Measurements from ENCODE around the gene TRIM17.
"Not testable (repeated sequence)": the region's sequence is repeated elsewhere in the genome, so short reads cannot be mapped to it uniquely, and the experiment has no call there.

TRIM17 gene

DNA sequence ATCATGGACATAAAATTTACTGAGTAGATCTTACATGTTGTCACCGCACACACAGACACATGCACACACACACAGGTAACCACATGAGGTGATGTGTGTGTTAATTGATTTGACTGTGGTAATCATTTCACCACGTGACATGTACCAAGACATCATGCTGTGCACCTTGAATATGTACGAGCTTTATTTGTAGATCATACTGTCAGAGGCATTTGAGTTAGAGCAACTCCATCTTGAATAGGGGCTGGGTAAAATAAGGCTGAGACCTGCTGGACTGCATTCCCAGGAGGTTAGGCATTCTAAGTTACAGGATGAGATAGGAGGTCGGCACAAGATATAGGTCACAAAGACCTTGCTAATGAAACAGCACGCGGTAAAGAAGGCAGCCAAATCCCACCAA is 31.7 kb upstream of the TRIM17 start:
- no peak for DNase-seq

DNA sequence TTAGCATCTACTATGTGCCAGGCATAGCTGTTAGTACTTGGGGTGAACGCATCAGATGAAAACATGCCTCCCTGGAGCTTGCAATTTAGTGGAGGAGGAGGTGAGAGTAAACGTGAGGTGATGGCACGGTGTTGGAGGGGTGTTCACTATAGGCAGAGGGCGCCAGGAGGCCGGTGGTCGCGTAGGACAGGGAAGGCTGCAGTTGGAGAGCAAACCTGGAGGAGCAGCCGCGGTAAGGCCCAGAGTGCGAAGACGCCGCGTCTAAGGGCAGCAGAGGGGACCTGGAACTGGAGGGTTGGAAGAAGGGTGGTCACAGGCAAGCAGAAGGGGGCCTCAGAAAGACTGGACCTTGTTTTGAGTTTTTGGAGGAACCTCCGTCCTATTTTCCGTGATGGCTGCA is 30.2 kb upstream of the TRIM17 start:
- no peak for DNase-seq

DNA sequence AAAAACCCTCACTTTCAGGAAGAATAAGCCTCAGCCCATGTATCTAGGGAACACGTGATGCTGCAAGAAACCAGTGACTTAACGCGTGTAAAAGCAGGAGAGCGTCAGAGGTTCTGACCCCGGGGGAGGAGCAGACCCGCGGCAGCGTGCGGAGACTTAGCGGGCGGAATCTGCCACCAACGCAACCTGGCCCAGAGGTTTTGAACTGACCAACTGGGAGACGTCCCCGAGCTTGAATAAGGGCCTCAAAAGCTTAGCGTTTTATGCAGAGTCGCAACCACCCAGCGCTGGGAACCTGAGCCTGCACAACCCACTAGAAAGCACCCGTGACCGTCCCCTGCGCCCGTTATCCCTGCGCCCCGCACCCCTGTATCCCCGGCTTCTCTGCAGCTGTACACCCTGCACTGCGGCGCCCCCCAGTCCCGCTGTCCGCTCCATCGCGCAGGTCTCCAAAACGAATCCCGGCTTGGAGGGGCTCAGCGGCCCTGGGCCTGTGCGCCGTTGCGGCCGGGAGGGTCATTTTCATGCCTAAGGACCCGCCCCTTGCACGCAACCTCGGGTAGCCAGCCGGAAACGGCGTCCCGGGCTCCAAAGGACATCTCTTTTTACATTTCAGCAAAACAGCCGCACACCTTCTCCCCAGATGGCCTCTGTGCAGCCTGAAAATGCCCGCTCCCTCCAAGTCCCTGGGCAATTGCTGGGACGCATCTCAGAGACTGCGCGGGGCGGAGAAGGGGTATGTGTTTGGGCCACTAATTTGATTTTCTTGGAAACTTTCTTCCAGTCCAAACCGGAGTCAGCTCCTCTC is 29.4 kb upstream of the TRIM17 start:
- DNase-seq = no peak

GRCh38 chr1:228445490-228445842 is 28.8 kb upstream of the TRIM17 start:
- DNase-seq = no peak

GRCh38 chr1:228443395-228443794 is 26.7 kb upstream of the TRIM17 start:
- no peak for DNase-seq

- DNase-seq = no peak
These were observed 24.3 kb upstream of the TRIM17 start for GRCh38 chr1:228440761-228441500.

GRCh38 chr1:228438266-228438665 is 21.6 kb upstream of the TRIM17 start:
- no peak for DNase-seq

DNA sequence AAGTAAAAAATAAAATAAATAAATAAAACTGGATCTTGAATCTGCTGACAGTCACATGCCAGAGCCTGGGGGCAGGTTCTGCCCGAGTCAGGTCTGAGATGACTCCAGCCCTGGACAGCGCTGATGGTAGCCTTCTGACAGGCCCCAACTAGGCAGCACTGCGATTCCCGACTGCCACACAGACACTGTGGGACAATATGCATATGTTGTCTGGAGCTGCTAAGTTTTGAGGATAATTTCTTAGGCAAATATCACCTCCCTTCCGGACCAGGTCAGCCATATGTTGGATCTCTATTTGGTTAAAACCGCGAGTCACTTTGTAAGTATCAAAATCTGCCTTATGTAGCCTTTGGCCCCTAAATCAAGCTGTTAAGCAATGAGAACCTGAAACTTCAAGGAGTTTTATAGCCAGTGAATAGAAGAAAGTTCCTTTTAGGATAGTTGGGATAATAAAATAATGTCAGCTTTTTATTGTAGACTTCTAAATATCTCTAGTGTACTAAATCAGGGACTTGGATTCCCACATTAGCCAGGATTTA is 20.8 kb upstream of the TRIM17 start:
- no peak for DNase-seq

DNA sequence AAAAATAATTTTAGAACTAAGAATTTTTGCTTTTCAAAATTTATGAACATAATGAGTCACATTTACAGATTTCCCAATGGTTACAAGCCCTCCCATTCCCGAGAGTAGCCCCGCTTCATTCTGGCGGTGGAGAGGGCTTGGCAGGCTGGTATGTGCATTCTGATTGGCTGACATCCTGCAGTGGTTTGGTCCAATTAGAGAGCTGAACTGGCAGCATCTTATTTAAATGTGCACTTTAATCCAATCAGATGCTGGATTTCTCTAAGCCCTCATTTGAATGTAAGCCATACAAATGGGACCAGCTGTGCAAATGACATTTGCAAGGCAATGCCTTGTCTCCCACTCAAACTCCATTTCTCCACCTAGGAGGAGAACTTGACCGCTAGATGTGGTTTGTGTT is 18.0 kb upstream of the TRIM17 start:
- no peak for DNase-seq

DNA sequence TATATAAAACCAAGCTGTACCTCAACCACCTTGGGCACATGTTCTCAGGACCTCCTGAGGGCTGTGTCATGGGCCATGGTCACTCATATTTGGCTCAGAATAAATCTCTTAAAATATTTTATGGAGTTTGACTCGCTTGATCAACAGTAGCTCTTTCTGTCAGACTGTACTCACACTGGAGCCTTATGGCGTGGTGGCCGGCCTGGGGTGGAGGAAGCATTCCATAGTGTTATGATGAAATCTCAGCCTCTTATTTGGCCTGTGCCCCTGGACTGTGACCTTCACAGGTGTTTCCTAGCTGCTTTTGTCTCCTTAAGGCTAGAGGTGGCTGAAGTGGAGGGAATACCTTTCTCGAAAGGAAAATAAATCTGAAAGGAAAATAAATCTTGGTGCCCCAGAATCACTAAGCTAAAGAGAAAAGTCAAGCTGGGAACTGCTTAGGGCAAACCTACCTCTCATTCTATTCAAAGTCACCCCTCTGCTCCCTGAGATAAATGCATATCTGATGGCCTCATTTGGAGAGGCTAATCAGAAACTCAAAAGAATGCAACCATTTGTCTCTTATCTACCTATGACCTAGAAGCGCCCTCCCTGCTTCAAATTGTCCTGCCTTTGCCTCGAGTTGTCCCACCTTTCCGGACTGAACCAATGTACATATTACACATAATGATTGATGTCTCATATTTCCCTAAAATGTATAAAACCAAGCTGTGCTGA is 16.8 kb upstream of the TRIM17 start:
- DNase-seq = not testable (repeated sequence)

- DNase-seq = no peak
These were observed 13.6 kb upstream of the TRIM17 start for GRCh38 chr1:228430243-228430642.

DNA sequence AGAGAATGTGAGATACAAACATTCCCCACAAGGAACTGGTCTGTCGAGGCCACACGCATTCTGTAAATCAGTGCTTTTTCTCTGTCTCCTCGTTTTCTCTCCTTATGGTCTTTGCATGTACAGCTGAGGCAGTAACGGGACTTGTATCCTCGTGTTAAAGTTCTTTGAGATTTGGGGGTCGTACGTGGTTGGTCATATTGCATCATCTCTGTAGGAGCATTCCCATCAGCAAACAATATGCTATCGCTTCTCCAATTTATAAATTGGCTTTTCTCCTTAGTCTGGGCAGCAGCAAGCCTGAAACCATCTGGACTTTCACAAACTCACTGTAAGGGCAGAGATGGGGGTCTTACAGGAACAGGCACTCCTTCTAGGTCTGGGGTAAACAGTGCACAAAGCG is 13.0 kb upstream of the TRIM17 start:
- no peak for DNase-seq

DNA sequence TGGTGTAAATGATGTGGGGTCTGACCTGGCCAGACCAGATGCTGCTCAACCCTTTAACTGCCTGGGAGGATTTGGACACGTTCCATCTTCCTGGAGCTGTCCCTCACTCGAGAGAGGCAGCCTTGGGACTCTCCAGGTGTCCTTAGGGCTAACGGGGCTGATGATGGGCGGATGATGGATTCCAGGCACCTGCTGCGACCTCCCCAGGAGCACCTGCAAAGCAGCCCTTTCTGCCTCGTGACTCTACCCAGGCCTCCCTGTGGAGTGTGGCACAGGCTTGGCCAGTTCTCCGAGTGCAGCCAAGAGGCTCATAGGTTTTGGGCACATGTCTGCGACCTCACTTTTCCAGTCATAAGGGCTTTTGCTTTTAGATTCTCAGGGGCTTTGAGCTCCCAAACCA is 12.3 kb upstream of the TRIM17 start:
- DNase-seq = no peak

- no peak for DNase-seq
These were observed 11.8 kb upstream of the TRIM17 start for GRCh38 chr1:228428412-228428811.

DNA sequence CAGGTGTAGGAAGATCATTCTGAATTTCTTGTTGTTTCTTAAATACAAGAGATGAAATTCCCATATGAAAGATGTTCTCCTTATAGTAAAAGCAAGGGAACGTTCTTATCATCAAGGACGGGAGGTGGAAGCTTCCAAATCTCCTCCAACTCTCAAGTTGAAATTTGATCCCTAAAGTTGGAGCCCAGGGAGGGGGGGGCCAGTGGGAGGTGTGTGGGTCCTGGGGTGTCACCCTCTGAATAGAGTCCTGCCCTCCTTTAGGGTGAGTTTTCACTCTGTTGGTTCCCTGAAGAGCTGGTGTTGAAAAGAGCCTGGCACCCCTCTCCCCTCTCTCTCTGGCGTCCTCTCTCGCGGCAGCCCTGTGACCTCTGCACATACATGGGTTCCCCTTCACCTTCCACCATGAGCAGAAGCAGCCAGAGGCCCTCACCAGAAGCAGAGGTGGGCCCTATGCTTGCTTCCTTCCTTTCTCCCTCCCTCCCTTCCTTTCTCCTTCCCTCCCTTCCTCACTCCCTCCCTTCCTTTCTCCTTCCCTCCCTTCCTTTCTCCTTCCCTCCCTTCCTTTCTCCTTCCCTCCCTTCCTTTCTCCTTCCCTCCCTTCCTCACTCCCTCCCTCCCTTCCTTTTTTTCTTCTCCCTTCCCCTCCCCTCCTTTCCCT is 10.0 kb upstream of the TRIM17 start:
- DNase-seq = no peak

- DNase-seq = no peak
These were observed 8.3 kb upstream of the TRIM17 start for GRCh38 chr1:228424685-228425660.

DNA sequence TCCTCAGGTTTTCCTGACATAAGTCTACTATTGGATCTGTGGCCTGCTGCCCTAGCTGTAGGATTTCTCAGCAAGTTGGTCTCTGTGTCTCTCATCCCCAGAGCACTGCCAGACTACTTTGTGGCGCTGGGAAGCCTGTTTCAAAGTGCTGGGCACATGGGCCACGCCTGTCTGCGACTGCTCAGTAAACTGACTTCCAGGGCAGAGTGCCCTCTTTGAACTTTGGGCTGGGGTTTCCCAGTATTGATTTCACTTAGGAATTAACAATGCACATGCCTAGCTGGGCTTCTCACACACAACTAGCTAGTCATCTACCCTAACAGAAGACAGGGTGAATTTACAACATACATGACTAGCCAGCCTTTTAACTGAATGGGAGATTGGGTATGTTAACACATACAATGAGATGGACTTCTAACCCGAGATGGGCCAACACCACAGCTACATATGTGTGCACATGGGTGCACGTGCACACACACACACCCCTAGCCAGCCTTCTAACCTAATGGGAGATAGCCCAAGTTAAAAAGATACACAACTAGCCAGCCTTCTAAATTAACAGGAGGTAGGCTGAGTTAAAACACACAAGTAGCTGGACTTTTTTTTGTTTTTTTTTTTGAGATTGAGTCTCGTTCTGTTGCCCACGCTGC is 6.9 kb upstream of the TRIM17 start:
- DNase-seq = no peak

- DNase-seq = no peak
These were observed 4.5 kb upstream of the TRIM17 start for GRCh38 chr1:228420968-228421826.

GRCh38 chr1:228417483-228418203 is 982 bp upstream of the TRIM17 start:
- no peak for DNase-seq

GRCh38 chr1:228417061-228417460 is 400 bp upstream of the TRIM17 start:
- DNase-seq = no peak

Data from NCI-H187 (cell line).